GM21381 (cell line): Measurements from ENCODE around the gene RNF4.
A peak's percentile ranks its signal among the peaks of the same experiment; 100 is the strongest.
"Not testable (repeated sequence)": the region's sequence is repeated elsewhere in the genome, so short reads cannot be mapped to it uniquely, and the experiment has no call there.

ENCODE experiments used
- ATAC-seq: cut with Tn5 transposase; IDR thresholded peaks from one replicate; pipeline ENCODE4 v1.9.1; 2021; ENCODE audit warnings: mild to moderate bottlenecking, moderate library complexity; ENCODE audit not compliant: unreplicated experiment

The RNF4 gene

GRCh38 chr4:2485956-2486355 lies 17.1 kb downstream of the RNF4 start:
- no peak for ATAC-seq

GRCh38 chr4:2486981-2487380 lies 18.1 kb downstream of the RNF4 start:
- no peak for ATAC-seq

- ATAC-seq = peak; percentile 47
These were observed 18.7 kb downstream of the RNF4 start for GRCh38 chr4:2487632-2488031.

- ATAC-seq = no peak
These were observed 20.3 kb downstream of the RNF4 start for GRCh38 chr4:2489081-2489805.

GRCh38 chr4:2489841-2490552 lies 21.1 kb downstream of the RNF4 start:
- ATAC-seq = no peak

- ATAC-seq = no peak
These were observed 24.1 kb downstream of the RNF4 start for GRCh38 chr4:2492970-2493369.

GRCh38 chr4:2494992-2495391 lies 26.1 kb downstream of the RNF4 start:
- ATAC-seq = no peak

GRCh38 chr4:2497324-2497723 lies 28.4 kb downstream of the RNF4 start:
- no peak for ATAC-seq

GRCh38 chr4:2497931-2498330 lies 29.0 kb downstream of the RNF4 start:
- peak; percentile 87 for ATAC-seq

GRCh38 chr4:2500547-2500946 lies 31.6 kb downstream of the RNF4 start:
- ATAC-seq = no peak

- no peak for ATAC-seq
These were observed 32.2 kb downstream of the RNF4 start for GRCh38 chr4:2501034-2501594.

- ATAC-seq = no peak
These were observed 34.9 kb downstream of the RNF4 start for GRCh38 chr4:2503809-2504208.

GRCh38 chr4:2507259-2507658 lies 38.4 kb downstream of the RNF4 start:
- ATAC-seq = no peak

- no peak for ATAC-seq
These were observed 38.9 kb downstream of the RNF4 start for GRCh38 chr4:2507855-2508254.

GRCh38 chr4:2510351-2511259 lies 41.7 kb downstream of the RNF4 start:
- no peak for ATAC-seq

GRCh38 chr4:2511645-2512131 lies 42.8 kb downstream of the RNF4 start:
- ATAC-seq = no peak

- no peak for ATAC-seq
These were observed 43.7 kb downstream of the RNF4 start for GRCh38 chr4:2512396-2513135.

GRCh38 chr4:2514193-2514592 lies 45.3 kb downstream of the RNF4 start:
- ATAC-seq = not testable (repeated sequence)

GRCh38 chr4:2514944-2515343 lies 46.0 kb downstream of the RNF4 start:
- not testable (repeated sequence) for ATAC-seq

- no peak for ATAC-seq
These were observed 47.1 kb downstream of the RNF4 start for GRCh38 chr4:2515830-2516550.
